NCI-H748 (cell line): Measurements from ENCODE around the gene CMIP.
"Not testable (repeated sequence)": the region's sequence is repeated elsewhere in the genome, so short reads cannot be mapped to it uniquely, and the experiment has no call there.

Experiments used
- DNase-seq: peaks from one replicate; lab custom pipeline; 2025; ENCODE audit not compliant: unreplicated experiment; lab: John Stamatoyannopoulos, UW

The CMIP gene

GRCh38 chr16:81577272-81577671 is 132.7 kb downstream of the CMIP start:
- DNase-seq: not testable (repeated sequence)

GRCh38 chr16:81578076-81578475 is 133.5 kb downstream of the CMIP start:
- no peak for DNase-seq

- no peak for DNase-seq
Measured at GRCh38 chr16:81578636-81579413, 134.2 kb downstream of the CMIP start.

GRCh38 chr16:81581107-81581506 is 136.5 kb downstream of the CMIP start:
- DNase-seq: peak; percentile 39

- no peak for DNase-seq
Measured at GRCh38 chr16:81582655-81583441, 138.2 kb downstream of the CMIP start.

- DNase-seq: no peak
Measured at GRCh38 chr16:81583893-81584631, 139.5 kb downstream of the CMIP start.

GRCh38 chr16:81585785-81586184 is 141.2 kb downstream of the CMIP start:
- no peak for DNase-seq

GRCh38 chr16:81586417-81586816 is 141.8 kb downstream of the CMIP start:
- DNase-seq: no peak

GRCh38 chr16:81586977-81587625 is 142.5 kb downstream of the CMIP start:
- no peak for DNase-seq

- DNase-seq: no peak
Measured at GRCh38 chr16:81587626-81588160, 143.1 kb downstream of the CMIP start.

GRCh38 chr16:81588326-81589081 is 143.9 kb downstream of the CMIP start:
- DNase-seq: no peak

GRCh38 chr16:81589975-81590650 is 145.5 kb downstream of the CMIP start:
- no peak for DNase-seq

- peak; percentile 31 for DNase-seq
Measured at GRCh38 chr16:81590714-81591544, 146.3 kb downstream of the CMIP start.

- DNase-seq: no peak
Measured at GRCh38 chr16:81591545-81591870, 146.9 kb downstream of the CMIP start.

GRCh38 chr16:81592353-81592866 is 147.8 kb downstream of the CMIP start:
- DNase-seq: no peak

GRCh38 chr16:81593481-81593880 is 148.9 kb downstream of the CMIP start:
- no peak for DNase-seq

- DNase-seq: no peak
Measured at GRCh38 chr16:81595629-81596292, 151.2 kb downstream of the CMIP start.

- no peak for DNase-seq
Measured at GRCh38 chr16:81597079-81597658, 152.6 kb downstream of the CMIP start.
